OCI-LY1 (cell line): ENCODE results near the gene LPCAT1.

Experiments
- CTCF ChIP-seq: fragments of 200-600 bp; sonication (generic), shearing (Covaris generic); IDR thresholded peaks from 2 replicates; pipeline ENCODE4 v1.5.1; 2017; ENCODE audit warnings: mild to moderate bottlenecking, antibody characterized with exemption, low read length, moderate library complexity, mixed read lengths
- EZH2 ChIP-seq: fragments of 200-600 bp; sonication (generic), shearing (Covaris generic); IDR thresholded peaks from 2 replicates; pipeline ENCODE4 v1.8.0; 2017; ENCODE audit warnings: borderline replicate concordance, mixed run types, mild to moderate bottlenecking, antibody characterized with exemption, low read length, moderate library complexity, mixed read lengths

GRCh38 chr5:1513326-1514026 is 10.3 kb downstream of the LPCAT1 start:
- TF ChIP-seq CTCF: no peak
- no peak for TF ChIP-seq EZH2
